ENCODE results near the gene TK2. TPM values are rescaled to one million over a fixed set of nuclear protein-coding genes. Genes with fewer than 3 reads are reported as not detected.
"Not testable (repeated sequence)": the region's sequence is repeated elsewhere in the genome, so short reads cannot be mapped to it uniquely, and the experiment has no call there.

TK2 gene
- total RNA-seq, 1 donor from 2014 or later: 62.8 TPM

GRCh38 chr16:66574081-66574480 lies 24.2 kb upstream of the TK2 start:
- no peak for DNase-seq (ENCODE audit: low read depth)

DNA sequence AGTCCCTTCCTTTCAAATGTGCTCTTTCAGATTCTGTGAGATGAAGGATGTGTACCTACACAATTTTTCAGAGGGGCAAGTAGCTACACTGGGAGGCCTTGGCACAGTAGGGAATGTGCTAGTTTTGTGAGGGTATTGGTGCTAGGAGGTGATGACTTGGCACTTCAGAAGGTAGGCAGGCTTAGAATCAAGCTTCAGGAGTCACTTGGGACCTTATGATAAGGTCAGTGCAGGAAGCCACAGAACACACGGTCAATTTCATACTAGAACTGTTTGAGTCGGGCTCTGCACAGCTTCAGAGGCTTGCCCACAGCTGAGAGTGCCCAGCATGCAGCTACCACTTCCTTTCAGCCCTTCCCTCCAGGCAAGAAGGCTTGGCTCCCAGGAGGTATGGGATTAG lies 22.4 kb upstream of the TK2 start:
- DNase-seq (ENCODE audit: low read depth): no peak

- peak; percentile 74 for DNase-seq (ENCODE audit: low read depth)
These were observed 20.0 kb upstream of the TK2 start for GRCh38 chr16:66569827-66570405.

- DNase-seq (ENCODE audit: low read depth): peak; percentile 60
These were observed 19.2 kb upstream of the TK2 start for GRCh38 chr16:66569131-66569530.

DNA sequence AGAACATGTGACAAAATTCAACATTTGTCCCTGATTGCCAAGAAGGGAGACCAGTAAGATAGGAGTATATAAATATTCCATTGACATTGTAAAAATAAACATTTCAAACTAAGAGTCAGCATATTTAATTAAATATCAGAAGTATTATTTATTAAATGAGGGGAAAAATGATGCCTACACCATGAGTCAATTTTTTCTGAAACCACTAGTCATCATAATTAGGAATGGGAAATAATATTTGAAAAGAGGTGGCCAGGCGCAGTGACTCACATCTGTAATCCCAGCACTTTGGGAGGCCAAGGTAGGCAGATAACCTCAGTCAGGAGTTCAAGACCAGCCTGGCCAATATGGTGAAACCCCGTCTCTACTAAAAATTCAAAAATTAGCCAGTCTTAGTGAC lies 18.4 kb upstream of the TK2 start:
- no peak for DNase-seq (ENCODE audit: low read depth)

GRCh38 chr16:66567270-66567669 lies 17.3 kb upstream of the TK2 start:
- not testable (repeated sequence) for DNase-seq (ENCODE audit: low read depth)

- no peak for DNase-seq (ENCODE audit: low read depth)
These were observed 16.4 kb upstream of the TK2 start, which contains the start of gene CMTM1 for GRCh38 chr16:66566051-66566901. Gene CMTM1 (plus strand): TSS chr16:66566439. CDS start chr16:66566514, 75 bp downstream.

DNA sequence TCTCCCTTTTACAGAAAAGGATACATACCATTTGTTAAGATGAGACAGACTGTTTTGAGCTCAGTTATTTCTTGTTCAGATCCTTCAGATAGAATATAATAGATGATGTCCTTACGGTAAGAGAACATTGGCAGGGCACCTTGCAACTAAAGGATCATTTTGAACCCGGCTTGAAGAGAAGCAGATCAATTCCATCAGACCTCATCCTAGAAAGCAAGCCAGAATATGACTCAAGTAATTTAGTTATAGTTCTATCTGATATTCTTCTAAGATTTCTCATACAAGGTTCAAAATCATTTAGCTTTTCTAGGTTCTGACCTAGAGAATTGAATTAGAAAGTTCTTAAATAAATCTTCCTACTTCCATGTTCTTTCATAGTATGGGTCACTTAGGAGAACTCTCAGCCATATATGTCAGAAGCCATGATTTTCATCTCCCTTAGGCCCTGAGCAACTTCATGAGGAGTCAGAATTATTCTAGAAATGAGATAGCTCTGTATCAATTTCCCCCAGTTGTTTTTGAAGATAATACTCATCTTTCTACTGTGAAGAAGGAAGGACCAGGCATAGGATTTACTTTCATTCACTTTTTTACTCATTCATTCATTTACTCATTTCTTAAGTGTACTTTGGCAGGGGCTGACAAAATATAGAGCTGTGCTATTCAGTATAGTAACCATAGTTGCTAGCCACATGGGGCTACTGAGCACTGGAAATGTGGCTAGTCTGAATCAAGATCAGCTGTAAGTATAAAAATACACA lies 13.8 kb upstream of the TK2 start:
- no peak for DNase-seq (ENCODE audit: low read depth)

- no peak for DNase-seq (ENCODE audit: low read depth)
These were observed 13.1 kb upstream of the TK2 start for GRCh38 chr16:66562986-66563385.

GRCh38 chr16:66562409-66562808 lies 12.5 kb upstream of the TK2 start:
- DNase-seq (ENCODE audit: low read depth): no peak

GRCh38 chr16:66561381-66562080 lies 11.6 kb upstream of the TK2 start:
- DNase-seq (ENCODE audit: low read depth): no peak

GRCh38 chr16:66560107-66560506 lies 10.2 kb upstream of the TK2 start:
- DNase-seq (ENCODE audit: low read depth): no peak

- no peak for DNase-seq (ENCODE audit: low read depth)
These were observed 4.6 kb upstream of the TK2 start for GRCh38 chr16:66554495-66554894.

DNA sequence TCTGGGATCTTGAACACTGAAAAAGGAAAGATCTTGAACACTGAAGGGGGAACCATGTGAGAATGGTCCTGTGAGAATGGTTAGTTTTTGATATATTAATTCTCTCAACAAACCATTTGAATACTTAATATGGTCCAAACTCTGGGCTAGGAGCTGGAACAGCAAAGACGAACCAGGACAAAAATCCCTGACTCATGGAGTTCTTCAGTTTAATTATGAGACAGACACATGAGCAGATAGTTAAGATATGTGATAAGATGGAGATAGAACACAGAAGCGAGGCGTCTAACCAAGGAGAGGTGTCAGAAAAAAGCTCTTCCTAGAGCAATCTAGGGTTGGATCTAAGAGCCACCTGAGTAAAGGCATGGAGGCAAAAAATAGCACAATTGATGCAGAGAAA lies 4.1 kb upstream of the TK2 start:
- no peak for DNase-seq (ENCODE audit: low read depth)

- no peak for DNase-seq (ENCODE audit: low read depth)
These were observed 3.3 kb upstream of the TK2 start for GRCh38 chr16:66553223-66553622.

DNA sequence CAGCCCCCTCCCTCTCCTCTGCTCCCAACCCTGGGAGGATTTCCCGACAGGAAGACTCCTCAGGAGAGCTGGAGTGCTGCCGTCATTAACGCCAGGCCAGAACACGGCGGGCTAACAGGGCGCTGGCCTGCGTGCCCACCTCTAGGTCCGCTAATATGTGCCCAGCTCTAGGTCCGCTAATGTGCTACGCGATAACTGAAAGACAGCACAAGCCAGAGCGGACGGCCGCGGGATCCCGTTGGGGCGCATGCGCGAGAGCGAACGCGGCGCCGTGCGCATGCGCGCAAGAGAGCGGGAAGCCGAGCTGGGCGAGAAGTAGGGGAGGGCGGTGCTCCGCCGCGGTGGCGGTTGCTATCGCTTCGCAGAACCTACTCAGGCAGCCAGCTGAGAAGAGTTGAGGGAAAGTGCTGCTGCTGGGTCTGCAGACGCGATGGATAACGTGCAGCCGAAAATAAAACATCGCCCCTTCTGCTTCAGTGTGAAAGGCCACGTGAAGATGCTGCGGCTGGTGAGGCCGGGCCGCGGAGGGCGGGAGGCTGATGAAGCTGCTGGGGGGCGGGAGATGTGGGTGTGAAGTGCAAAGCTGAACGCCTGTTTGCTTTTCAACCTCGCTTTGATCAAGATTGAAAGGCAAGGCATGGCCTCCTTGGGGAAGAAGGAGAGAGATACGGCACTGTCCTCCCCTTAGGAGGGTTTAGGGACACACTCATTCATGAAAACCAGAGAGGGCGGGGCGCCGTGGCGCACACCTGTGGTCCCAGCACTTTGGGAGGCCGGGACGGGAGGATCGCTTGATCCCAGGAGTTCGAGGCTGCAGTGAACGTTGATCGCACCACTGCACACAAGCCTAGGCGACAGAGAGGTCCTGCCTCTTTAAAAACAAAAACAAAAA lies 2.6 kb upstream of the TK2 start, which contains the start of gene CKLF:
Gene CKLF (plus strand): TSS at position 291 of the 892 bp plus-strand sequence. CDS start 140 bp downstream, at position 431.
- peak; percentile 72 for DNase-seq (ENCODE audit: low read depth)

- DNase-seq (ENCODE audit: low read depth): no peak
These were observed 1.9 kb upstream of the TK2 start for GRCh38 chr16:66551788-66552285.

- peak; percentile 23 for DNase-seq (ENCODE audit: low read depth)
These were observed 1.4 kb upstream of the TK2 start for GRCh38 chr16:66551348-66551759.

DNA sequence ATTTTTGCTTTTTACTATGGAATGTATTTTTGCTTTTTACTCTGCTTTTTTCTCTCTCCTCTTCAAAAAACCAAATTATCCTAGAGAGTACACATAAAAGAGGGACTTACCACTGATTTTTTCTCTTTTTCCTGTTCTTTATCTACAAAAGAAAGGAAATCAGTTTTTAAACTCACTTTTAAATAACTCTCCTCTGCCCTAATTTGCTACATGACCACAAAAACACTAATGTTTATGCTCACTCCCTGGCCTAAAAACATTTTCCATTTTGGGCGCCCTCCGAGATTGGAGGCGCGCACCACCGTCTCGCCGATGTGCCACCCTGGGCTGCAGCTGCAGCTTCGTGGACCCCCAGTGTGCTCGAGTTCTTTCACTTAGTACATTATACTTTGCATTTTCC lies 1.1 kb downstream of the TK2 start:
- DNase-seq (ENCODE audit: low read depth): no peak

DNA sequence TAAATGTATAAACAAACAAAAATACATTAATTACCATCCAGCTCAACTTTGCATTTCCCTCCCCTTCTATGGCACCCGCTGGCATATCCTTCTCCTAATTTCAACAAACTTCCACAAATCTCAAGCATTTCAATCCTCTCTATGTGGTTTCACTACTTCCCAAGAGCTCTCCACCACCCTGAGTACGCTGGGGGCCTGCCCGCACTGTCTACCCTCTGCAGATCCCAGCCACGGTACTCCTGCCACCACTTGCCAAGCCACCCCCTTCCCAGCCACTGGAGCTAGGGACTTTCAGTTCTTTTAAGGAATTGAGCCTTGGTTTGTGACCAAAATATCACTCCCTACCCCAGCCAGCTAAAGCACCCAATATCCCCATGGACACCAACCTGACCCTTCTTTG lies 1.9 kb downstream of the TK2 start:
- no peak for DNase-seq (ENCODE audit: low read depth)

Data from renal cortical epithelial cell (primary cell).